HG03378 (cell line): ENCODE results near the gene PALD1.
"Not testable (repeated sequence)": the region's sequence is repeated elsewhere in the genome, so short reads cannot be mapped to it uniquely, and the experiment has no call there.

Experiments used
- ATAC-seq: cut with Tn5 transposase; IDR thresholded peaks from one replicate; pipeline ENCODE4 v1.9.1; 2021; ENCODE audit warnings: mild to moderate bottlenecking, moderate library complexity; ENCODE audit not compliant: unreplicated experiment

Gene PALD1

DNA sequence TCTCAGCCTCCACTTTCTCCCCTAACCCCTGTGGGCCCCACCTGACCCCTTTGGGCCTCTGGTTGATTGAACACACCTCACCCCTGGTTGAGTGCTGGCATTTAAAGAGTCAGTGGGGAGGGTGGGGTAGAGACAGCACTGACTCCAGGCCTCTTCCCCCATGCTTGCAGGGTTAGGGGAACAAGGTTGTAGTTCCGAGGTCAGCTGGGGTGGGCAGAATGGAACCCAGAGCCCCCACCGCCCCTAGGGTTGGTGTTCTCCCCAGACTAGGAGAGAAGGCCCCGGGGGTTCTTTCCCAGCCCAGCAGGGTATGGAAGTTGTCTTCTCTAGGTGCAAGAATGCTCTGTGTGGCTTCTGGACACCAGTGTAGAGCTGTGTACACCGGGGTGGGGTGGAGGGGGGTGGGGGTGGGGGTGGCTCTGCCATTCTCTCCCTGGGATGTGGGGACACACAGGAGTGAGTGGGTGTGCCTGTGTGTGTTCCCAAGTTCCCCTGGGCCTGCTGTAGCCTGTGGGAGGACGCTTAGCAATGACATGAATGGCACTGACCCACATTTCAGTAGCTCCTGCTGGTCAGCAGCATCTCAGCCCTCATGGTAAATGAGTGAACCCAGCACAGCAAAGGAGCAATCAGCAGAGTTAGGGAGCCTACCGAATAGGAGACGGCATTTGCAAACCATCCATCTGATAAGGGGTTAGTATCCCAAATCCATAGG is 90.4 kb downstream of the PALD1 start:
- ATAC-seq = no peak

DNA sequence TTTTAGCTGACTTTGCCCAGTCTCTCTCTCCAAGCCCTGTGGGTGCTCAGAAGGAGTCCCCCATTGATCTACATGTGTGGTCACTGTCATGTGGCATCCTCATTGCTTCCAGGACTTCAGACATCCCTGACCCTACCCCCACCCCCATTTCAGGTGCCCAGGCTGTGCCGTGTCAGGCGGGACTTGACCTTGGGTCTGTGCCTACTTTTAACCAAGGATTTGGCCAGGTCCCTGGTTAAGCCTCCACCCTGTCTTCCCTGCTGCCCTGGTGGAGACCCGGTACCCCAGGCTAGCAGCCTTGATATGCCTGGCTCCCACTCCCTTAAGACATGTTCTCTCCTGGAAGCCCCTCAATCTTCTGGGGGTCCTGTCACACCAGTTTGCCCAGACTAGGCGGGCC is 92.7 kb downstream of the PALD1 start:
- no peak for ATAC-seq

DNA sequence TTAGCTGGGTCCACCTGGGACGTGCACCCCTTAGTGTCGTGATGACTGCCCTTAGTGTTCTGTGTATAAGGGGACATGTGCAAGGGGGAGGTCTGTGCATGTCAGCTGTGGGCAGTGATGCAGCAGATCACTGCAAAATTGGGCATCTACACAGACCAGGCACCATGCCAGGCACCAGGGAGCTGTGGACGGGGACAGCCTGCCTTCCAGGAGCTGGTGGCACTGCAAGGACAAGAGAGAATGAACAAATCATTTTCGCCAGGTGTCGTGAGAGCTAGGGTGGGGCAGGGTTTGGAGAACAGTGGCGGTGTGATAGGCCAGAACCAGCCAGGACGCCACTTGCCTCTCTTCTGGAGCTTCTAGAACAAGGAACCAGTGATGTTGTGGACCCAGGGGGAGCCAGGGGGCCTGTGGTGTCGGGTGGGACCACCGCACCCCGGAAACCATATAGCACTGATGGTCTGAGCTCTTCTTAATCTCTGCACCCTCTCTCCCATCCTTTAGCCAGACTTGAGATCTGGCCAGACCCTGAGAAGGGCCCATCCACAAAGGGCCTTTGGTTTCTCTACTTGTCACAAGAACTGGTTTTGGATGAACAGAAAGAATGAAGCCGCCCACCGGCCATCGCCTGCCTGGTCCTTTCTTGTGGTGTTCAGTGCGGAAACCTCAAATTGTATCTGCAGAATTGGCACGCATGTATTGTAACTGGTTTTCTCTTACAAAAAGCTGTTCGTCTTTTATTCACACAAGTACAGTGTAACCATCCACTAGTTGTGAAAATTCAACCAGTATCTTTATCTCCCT is 93.3 kb downstream of the PALD1 start:
- ATAC-seq = no peak

DNA sequence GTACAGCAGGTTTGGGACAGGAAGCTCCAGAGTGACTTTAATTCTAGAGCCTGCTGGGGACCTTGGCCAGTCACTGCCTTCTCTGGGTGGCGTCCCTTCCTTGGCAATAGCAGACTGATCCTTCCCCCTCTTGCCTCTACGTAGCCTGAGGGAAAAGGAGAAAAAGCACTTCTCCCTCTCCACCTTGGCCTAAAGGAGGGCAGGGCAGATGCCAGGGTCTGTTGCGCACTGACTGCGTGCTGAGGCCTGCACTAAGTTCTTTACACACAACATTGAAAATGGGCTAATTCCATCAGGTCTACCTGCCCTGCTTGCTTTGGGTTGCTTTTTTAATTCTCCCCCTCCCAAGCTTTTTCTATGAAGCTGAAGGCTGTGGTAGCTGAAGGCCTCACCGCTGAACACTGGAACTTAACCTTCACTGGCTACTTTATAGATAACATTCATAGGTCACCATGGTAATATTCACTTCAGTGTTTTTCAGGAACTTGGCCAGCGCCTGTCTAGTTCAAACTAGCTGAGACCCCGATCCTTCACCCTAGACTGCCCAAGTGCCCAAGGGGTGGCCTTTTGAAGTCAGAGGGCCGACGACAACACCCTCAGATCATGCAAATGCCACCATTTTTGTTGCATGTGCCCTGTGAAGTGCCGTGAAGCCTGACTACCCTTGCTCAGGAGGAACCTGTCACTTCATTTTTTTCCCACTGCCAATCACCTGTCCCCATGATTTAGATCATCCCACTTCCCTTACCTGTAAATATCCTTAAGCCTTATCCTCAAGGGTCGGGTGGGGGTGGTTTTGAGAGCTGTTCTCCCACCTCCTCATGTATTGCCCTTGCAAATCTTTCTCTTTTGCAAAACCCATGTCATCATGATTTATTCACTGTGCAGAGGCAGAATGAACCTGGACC is 95.3 kb downstream of the PALD1 start:
- ATAC-seq = no peak

DNA sequence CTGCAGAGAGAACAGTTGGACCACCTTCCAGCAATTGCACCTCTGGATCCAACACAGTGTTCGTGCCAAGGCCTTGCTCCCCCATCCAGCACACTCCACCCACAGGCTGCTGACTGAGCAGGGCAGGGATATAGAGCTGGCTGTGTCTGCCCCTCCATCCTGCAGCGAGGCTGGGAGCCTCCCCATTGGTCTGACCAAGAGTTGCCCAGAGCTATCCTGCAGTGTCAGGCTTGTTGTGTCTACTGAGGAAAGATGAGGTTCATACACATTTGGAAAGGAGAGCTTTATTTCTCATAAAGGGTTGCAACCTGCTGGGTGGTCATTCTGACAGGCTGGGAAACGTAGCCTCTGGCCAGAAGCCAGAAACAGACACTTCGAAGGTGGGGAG is 96.9 kb downstream of the PALD1 start:
- no peak for ATAC-seq

DNA sequence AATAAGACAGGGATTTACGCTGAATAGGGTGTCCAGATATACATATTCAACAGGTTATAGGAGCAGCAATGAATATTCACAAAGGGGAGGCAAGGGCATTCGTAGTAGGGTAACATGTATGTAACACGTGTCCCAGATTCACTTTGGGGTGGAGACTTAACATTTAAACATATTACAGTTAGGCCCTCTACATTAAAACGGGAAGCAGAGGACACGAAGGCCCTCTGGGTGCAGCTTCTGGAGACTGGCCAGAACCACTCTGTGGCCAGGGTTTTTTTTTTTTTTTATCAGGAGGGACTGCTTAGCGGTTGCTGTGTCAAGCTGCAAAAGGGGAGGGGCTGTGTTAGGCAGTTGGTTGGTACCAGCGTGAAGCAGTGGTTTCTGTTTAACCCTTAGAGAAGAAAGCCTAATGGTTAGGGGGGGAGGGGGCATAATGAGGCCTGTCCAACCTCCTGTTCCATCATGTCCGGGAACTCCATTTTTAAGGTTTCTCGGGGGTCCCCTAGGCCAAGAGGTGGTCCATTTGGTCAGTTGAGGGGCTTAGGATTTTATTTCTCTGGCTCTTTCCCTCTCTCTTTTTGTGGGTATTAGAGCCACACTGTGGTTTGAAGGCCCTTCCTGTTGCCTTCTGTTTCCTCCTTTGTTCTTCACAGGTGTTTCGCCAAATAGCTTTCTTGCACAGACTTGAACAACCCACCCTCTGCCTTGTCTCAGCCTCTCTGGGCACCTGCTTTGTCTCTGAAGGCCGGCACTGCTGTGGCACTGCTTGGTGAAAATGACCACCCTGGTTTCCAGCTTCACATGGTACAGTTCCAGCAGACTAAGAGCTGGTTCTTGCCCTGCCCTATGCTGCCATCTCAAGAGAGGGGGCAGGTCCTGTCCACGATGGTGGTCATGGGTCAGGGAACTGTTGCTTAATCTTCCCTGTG is 97.6 kb downstream of the PALD1 start:
- ATAC-seq = peak; percentile 36

DNA sequence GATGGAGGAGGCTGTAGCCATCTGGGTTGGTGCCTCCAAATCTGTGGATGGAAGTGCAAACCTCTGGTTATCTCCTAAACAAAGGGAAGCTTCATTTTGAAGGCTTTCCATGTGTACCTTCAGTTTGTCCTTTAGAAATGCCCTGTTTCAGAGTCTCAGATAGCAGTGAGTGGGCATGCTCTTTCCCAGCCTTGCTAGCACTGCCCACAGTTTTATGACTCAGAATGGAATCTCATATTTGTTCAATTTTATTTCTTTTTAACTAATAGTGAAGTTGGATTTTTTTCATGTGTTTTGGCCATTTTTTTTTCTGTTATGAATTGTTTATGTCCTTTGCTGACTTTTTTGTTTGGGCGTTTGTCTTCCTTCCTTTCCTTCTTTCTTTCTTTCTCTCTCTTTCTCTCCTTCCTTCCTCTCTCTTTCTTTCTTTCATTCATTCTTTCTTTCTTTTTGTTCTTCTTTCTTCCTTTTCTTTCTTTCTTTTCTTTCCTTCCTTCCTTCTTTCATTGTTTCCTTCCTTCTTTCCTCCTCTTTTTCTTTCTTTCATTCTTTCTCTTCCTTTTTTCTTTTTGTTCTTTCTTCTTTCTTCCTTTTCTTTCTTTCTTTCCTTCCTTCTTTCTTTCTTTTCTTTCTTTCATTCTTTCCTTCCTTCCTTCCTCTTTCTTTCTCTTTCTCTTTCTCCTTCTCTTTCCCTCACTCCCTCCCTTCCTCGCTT is 98.4 kb downstream of the PALD1 start:
- no peak for ATAC-seq

DNA sequence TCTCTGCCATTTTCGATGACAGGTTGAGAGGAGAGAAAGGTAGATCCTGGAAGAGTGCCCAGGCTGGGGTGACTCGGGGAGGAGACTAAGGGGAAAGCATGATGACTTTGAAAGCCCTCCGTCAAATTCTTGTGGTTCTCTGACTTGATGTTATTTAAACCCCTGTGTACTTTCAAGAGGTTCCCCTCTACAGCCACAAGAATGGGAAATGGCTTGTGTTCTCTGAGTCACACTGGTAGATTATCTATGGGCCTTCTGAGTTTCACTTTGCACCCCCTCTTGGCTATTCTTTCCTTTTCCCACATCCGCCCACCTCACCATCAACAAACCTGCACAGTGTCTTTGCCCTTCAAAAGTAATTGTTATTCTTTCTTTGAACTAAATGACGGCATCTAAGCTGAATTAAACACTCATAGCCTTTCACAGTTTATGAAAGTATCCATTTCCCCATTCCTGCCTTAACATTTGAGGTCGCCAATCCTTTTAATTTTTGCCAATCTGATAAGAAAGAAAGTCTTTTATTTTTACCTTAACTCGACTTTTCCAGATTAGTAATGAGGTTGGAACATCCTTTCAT is 99.9 kb downstream of the PALD1 start:
- peak; percentile 69 for ATAC-seq

DNA sequence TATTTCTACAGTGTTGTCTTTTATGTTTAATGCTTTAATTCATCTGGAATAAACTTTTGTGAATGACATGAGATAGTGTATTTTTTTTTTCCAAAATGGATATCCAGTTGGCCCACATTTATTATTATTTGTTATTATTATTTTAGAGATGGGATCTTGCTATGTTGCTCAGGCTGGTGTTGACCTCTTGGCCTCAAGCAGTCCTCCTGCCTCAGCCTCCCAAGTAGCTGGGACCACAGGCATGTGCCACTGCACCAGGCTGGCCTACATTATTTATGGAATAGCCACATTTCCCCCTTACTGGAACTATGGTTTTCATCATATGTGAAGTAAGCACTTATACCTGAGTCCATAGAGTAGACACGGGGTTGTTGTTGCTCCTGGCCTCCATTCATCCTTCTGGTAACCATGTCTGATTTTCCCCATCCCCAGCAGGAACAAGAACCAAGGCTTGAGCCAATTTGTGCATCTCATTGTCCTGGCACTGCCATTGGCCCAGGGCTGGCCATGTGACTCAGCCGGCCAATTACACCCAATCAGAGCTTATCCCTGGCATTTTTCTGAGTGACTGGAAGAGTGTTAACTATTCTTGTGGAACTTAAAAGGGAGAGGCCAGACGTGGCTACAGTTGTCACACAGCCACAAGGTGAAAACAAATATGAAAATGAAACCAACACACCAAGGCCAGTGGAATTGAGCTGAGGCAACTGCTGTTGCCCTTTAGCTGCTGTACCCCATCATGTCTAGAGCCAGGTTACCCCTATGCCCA is 100.9 kb downstream of the PALD1 start:
- no peak for ATAC-seq

DNA sequence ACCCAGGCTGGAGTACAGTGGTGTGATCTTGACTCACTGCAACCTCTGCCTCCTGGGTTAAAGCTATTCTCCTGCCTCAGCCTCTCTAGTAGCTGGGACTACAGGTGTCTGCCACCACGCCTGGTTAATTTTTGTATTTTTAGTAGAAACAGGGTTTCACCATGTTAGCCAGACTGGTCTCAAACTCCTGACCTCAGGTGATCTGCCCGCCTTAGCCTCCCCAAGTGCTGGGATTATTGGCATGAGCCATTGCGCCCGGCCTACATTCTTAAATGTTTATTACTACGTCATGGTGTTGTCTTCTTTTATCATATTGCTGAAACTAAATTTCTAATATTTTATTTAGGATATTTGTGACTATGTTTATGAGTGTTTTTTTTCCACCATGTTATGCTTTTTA is 102.6 kb downstream of the PALD1 start:
- not testable (repeated sequence) for ATAC-seq

DNA sequence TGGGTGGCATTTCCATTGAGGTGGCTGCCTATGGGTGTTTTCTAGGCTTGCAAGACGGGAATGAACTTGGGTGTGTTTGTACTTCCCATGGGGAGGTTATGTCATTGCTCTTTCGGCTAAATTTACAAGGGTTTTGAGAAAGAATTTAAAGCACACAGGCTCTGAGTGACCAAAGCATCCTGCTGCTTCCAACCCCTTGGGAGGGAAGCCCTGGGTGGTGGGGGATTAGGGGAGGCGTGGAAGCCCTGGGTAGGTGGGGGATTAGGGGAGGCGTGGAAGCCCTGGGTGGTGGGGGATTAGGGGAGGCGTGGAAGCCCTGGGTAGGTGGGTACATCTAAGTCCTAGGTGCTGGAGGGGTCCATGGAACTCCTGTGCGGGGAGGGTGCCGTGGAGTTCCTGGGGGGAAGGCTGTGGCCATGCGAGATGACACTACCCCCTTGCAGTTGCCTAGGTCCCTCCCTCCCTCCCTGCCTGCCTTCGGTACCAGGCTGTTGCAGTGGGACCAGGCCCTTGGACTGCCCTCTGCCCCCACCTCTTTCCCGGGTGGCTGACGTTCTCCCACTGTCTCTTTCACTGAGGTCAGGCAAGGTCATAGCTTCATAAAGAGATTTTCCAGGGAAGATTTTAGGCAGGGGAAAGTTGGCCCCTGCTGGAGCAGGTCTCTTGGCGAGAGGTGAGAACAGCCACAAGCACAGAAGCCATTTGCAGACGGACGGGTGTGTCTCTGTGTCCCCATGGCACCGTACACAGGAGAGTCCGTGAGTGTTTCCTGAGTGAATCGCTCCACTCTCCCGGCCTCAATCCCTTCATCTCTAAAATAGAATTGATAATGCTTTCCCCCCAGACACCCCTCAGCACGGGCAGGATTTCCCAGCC is 104.5 kb downstream of the PALD1 start:
- ATAC-seq = no peak

DNA sequence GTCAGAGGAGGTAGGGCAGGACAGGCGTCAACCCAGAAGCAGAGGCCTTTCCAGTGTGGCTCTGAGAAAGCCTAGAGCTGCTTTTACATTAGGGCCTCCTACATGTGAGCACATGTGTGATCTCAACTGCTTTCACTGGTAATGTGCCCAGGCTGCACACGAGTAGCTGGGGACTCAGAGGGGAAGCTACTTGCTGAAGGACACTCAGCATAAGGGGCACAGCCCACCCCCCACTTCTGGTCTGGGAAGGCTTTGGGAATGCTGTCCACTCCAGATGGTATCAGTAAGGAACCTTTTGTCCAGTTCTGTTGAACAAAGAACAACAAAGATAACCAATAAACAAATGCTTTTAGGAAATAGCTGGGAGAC is 105.1 kb downstream of the PALD1 start:
- ATAC-seq = no peak

DNA sequence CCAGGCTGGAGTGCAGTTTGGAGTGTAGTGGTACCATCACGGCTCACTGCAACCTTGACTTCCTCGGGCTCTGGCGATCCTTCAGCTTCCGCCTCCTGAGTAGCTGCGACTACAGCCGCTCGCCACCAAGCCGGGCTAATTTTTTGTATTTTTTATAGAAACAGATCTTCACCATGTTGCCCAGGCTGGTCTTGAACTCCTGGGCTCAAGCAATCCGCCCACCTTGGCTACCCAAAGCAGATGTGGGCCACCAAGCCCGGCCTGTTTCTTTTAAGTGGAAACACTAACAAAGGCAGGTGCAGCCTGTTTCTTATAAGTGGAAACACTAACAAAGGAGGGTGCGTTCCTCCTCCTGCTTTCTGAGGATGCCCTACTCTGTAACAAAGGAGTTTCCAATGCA is 105.8 kb downstream of the PALD1 start:
- ATAC-seq = no peak

DNA sequence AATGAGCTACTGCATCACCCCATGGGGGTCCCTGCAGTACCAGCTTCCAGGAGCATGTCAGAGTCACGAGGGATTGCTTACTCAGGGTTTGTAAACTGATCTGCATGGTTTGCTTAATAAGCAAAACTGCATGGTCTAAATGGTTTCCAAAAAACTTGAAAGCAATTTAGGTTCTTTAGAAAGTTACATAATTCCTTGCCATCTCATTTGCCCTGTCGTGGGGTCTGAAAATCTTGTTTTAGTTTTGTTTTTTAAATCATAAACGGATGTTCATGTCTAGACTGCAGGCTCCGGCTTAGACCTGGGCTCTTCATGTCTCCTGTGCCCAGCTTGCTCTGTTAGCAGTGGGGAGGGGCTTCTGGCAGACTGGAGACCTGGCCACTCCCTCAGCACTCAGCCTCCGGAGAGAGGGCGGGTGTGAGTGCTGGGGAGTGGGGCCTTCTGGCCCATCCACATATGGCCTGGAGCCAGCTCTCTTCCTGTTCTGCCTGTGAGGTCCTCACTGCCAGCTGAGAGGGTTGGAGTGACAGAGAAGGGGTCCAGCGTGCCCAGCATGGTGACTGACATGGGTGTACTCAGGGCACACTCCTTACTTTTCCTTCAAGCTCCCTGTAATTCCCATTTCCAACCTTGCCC is 106.5 kb downstream of the PALD1 start:
- no peak for ATAC-seq

DNA sequence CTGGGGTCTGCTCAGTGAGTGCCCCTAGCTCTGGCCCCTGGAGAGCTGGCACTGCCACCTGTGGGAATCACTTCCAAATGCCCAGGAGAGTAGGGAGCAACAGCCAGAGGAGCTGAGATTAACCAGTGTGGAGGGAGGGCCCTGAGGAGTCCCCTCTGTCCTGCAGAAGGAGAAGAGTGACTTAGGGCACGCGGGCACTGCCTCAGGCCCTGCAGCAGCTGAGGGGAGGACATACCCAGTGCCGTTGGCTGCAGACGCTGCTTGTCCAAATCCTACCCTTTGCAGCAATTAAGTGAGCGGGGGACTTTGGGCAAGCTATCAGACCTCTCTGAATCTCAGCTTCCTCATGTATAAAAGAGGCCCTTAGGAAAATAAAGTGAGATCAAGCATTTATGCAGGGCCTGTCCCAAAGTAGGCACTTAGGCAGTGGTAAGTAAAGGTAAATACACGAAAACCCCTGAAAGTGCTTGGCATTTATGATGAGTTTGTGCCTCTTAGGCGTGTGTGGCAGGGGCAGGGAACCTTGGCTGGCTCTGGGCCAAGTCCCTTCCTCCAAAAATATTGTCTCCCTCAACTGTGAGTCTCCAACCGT is 107.1 kb downstream of the PALD1 start:
- ATAC-seq = no peak

DNA sequence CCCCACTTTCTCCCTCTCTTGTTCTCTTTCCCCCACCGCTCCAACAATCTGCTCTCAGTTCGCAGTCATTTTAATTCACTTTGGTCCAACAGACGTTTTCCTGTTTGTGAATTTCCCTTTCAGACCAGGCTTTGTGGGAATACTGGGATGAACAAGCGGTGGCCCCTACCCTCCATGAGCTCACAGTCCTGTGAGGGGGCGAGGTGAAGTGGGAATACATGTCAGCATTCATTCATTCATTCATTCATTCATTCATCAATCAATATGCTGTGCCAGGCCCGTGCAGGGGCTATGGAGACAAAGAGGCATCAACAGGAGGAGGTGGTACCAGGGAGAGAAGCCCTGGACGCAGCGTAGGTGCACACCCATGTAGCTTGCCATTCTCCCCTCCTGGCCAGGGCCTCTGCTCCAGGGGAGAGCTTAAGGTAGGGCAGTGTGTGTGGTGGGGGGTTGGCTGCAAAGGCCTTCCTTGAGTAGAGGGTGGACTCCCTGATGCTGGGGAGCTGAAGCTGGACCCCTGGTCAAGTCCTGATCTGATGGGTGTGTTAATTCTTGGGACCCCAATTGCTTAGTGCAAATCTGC is 107.9 kb downstream of the PALD1 start:
- no peak for ATAC-seq
